H9 (cell line): Measurements from ENCODE around the gene CKS1B. TPM values are rescaled to one million over a fixed set of nuclear protein-coding genes. Genes with fewer than 3 reads are reported as not detected.

Source experiments
- DNase-seq: peaks from one replicate; pipeline ENCODE4 v3.0.0-alpha.2; 2017
- H2AFZ ChIP-seq: one replicate; pipeline ENCODE4 v1.6.1; 2013; ENCODE audit warnings: mild to moderate bottlenecking, low read length, control low read depth, moderate library complexity
- H2AK5ac ChIP-seq: 2 replicates; pipeline ENCODE4 v1.6.1; 2013; ENCODE audit warnings: low read length, control low read depth, mixed read lengths; ENCODE audit not compliant: insufficient read length
- H2BK120ac ChIP-seq: one replicate; pipeline ENCODE4 v1.6.1; 2013; ENCODE audit warnings: low read depth, mild to moderate bottlenecking, low read length, control low read depth, inconsistent platforms; ENCODE audit not compliant: poor library complexity, severe bottlenecking
- H2BK12ac ChIP-seq: 2 replicates; pipeline ENCODE4 v1.6.1; 2013; ENCODE audit warnings: low read length, control low read depth, mixed read lengths, low read depth; ENCODE audit not compliant: insufficient read length
- H2BK15ac ChIP-seq: 2 replicates; pipeline ENCODE4 v1.6.1; 2013; ENCODE audit warnings: low read depth, low read length, control low read depth
- H2BK20ac ChIP-seq: one replicate; pipeline ENCODE4 v1.6.1; 2013; ENCODE audit warnings: low read depth, mild to moderate bottlenecking, low read length, control low read depth, inconsistent platforms; ENCODE audit not compliant: poor library complexity, severe bottlenecking
- H2BK5ac ChIP-seq: 2 replicates; pipeline ENCODE4 v1.6.1; 2013; ENCODE audit warnings: low read length, control low read depth, mixed read lengths; ENCODE audit not compliant: insufficient read length
- H3K14ac ChIP-seq: 2 replicates; pipeline ENCODE4 v1.6.1; 2013; ENCODE audit warnings: low read length, control low read depth; ENCODE audit not compliant: insufficient read depth
- H3K18ac ChIP-seq: 2 replicates; pipeline ENCODE4 v1.6.1; 2013; ENCODE audit warnings: low read depth, mild to moderate bottlenecking, mixed read lengths, low read length, control low read depth; ENCODE audit not compliant: insufficient read length
- H3K23ac ChIP-seq: 2 replicates; pipeline ENCODE4 v1.6.1; 2013; ENCODE audit warnings: low read length, control low read depth, mixed read lengths, low read depth; ENCODE audit not compliant: insufficient read length
- H3K23me2 ChIP-seq: 2 replicates; pipeline ENCODE4 v1.6.1; 2013; ENCODE audit warnings: low read depth, mild to moderate bottlenecking, mixed read lengths, low read length, control low read depth; ENCODE audit not compliant: insufficient read length, poor library complexity, severe bottlenecking
- H3K27ac ChIP-seq: 2 replicates; pipeline ENCODE4 v1.5.1; 2013; ENCODE audit warnings: low read length, control low read depth, mixed read lengths, low read depth; ENCODE audit not compliant: insufficient read length
- H3K27me3 ChIP-seq: 2 replicates; pipeline ENCODE4 v1.6.1; 2013; ENCODE audit warnings: low read length, control low read depth, inconsistent platforms; ENCODE audit not compliant: insufficient read depth
- H3K4ac ChIP-seq: 2 replicates; pipeline ENCODE4 v1.6.1; 2013; ENCODE audit warnings: low read depth, mild to moderate bottlenecking, control low read depth, inconsistent platforms, low read length, moderate library complexity
- H3K4me1 ChIP-seq: 2 replicates; pipeline ENCODE4 v1.6.1; 2013; ENCODE audit warnings: low read length, control low read depth, inconsistent platforms; ENCODE audit not compliant: insufficient read depth
- H3K4me2 ChIP-seq: 2 replicates; pipeline ENCODE4 v1.6.1; 2013; ENCODE audit warnings: low read length, control low read depth, mixed read lengths; ENCODE audit not compliant: insufficient read length, insufficient read depth
- H3K56ac ChIP-seq: 2 replicates; pipeline ENCODE4 v1.6.1; 2013; ENCODE audit warnings: low read depth, mild to moderate bottlenecking, mixed read lengths, low read length, control low read depth; ENCODE audit not compliant: insufficient read length
- H3K79me1 ChIP-seq: 2 replicates; pipeline ENCODE4 v1.6.1; 2013; ENCODE audit warnings: low read depth, mild to moderate bottlenecking, moderate library complexity, low read length, control low read depth, inconsistent platforms; ENCODE audit not compliant: insufficient read depth, poor library complexity, severe bottlenecking
- H3K79me2 ChIP-seq: 2 replicates; pipeline ENCODE4 v1.6.1; 2013; ENCODE audit warnings: low read length, control low read depth, inconsistent platforms; ENCODE audit not compliant: insufficient read depth
- H3K9ac ChIP-seq: 2 replicates; pipeline ENCODE4 v1.6.1; 2013; ENCODE audit warnings: low read length, control low read depth, mixed read lengths; ENCODE audit not compliant: insufficient read length; ENCODE audit errors: extremely low read depth
- H3K9me3 ChIP-seq: one replicate; pipeline ENCODE4 v1.6.1; 2013; ENCODE audit warnings: low read depth, low read length, inconsistent platforms; ENCODE audit not compliant: control insufficient read depth
- H3T11ph ChIP-seq: one replicate; pipeline ENCODE4 v1.6.1; 2013; ENCODE audit warnings: mild to moderate bottlenecking, low read length, control low read depth, inconsistent platforms
- H4K20me1 ChIP-seq: one replicate; pipeline ENCODE4 v1.6.1; 2013; ENCODE audit not compliant: control insufficient read depth, insufficient read length, insufficient read depth
- H4K5ac ChIP-seq: 2 replicates; pipeline ENCODE4 v1.6.1; 2013; ENCODE audit warnings: low read depth, mild to moderate bottlenecking, mixed read lengths, low read length, control low read depth; ENCODE audit not compliant: insufficient read length
- H4K8ac ChIP-seq: replicated peaks from 2 replicates; pipeline ENCODE4 v1.6.1; 2013; ENCODE audit warnings: low read length, control low read depth, mixed read lengths, low read depth; ENCODE audit not compliant: insufficient read length
- H4K91ac ChIP-seq: 2 replicates; pipeline ENCODE4 v1.6.1; 2013; ENCODE audit warnings: low read depth, mild to moderate bottlenecking, moderate library complexity, mixed read lengths, low read length, control low read depth; ENCODE audit not compliant: insufficient read length
- H3K27ac Mint-ChIP-seq, 3 experiments: 2 replicates in 2 of 3; 3 replicates in 1 of 3; pipeline ENCODE4 v1.8.0; 2020 to 2021; ENCODE audit warnings: mixed read lengths in 3 of 3, mild to moderate bottlenecking in 1 of 3, moderate library complexity in 1 of 3
- H3K27me3 Mint-ChIP-seq: 2 replicates; pipeline ENCODE4 v1.8.0; 2021; ENCODE audit warnings: low read depth, mild to moderate bottlenecking, moderate library complexity, mixed read lengths
- H3K36me3 Mint-ChIP-seq, 3 experiments: 2 replicates in 2 of 3; 3 replicates in 1 of 3; pipeline ENCODE4 v1.8.0; 2020 to 2021; ENCODE audit warnings: low read depth in 3 of 3, mixed read lengths in 3 of 3; ENCODE audit not compliant: insufficient read depth in 1 of 3
- H3K4me1 Mint-ChIP-seq, 2 experiments: 2 replicates each; pipeline ENCODE4 v1.8.0; 2020; ENCODE audit warnings: mixed read lengths in 2 of 2
- H3K4me3 Mint-ChIP-seq, 2 experiments: 2 replicates in 1 of 2; 3 replicates in 1 of 2; pipeline ENCODE4 v1.8.0; 2020 to 2021; ENCODE audit warnings: mild to moderate bottlenecking in 2 of 2, mixed read lengths in 2 of 2, moderate library complexity in 1 of 2
- H3K9me3 Mint-ChIP-seq, 2 experiments: 2 replicates in 1 of 2; 3 replicates in 1 of 2; pipeline ENCODE4 v1.8.0; 2020; ENCODE audit warnings: mild to moderate bottlenecking in 2 of 2, mixed read lengths in 2 of 2, moderate library complexity in 1 of 2
- WGBS: extraction: QIAGEN DNeasy Blood & Tissue Kit; methylation state at CpG from one replicate; pipeline ENCODE4 v1.1.7; 2013; ENCODE audit warnings: missing lambda C conversion rate, low lambda C conversion rate, mixed read lengths; ENCODE audit not compliant: insufficient read length; ENCODE audit errors: extremely low coverage; 5-methylcytosine and 5-hydroxymethylcytosine counted together
- total RNA-seq: library from RNA; stranded (reverse); gene quantifications from 2 replicates; pipeline ENCODE4 v1.2.1, GENCODE V29; 2021
- TF ChIP-seq, protein P1 (sequence below): fragments of 200-600 bp; sonication (generic); conservative IDR thresholded peaks from 3 replicates; pipeline ENCODE4 v1.8.0; 2021; ENCODE audit warnings: antibody characterized with exemption, mild to moderate bottlenecking

CKS1B gene
- total RNA-seq, 1 experiment from 2014 or later, result 279 TPM

DNA sequence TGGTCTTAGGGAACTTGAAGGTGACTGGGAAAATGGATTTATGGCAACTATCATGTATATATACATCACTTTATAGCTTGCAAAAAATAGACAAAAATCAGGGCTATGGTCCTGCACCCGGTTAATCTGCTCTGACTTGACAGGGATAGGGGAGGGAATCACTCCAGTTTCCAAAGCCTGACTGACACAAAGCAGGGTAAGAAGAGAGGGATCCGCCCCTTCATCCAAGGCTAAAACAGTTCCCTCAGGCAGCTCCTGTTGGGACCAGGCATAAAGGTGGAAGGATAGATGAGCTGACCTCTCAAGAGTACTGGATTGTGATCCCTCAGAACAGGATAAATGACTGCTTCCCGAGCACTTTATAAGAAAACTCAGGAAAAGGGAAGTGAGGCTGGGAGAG, 19.9 kb upstream of the CKS1B start:
- Mint-ChIP-seq H3K36me3 (peaks cover 5 to 21% (median 17%) of the 10 kb centered on the region in 3 experiments; a peak in 6 of 7 replicates), H3K9me3 (no peaks in the 10 kb centered on the region), H3K27me3 (no peaks in the 10 kb centered on the region), H3K27ac (peak overlapping the region in 1 of 3 experiments; percentile 99; a peak in 2 of 7 replicates), H3K4me1 (peaks cover 48 to 54% of the 10 kb centered on the region in 2 experiments), H3K4me3 (peak overlapping the region; percentile 83 to 97; a peak in 4 of 5 replicates)
- no peaks in the 10 kb centered on the region for H4K20me1 ChIP-seq
- H3T11ph ChIP-seq, result no peak overlapping the region
- peak overlapping the region; percentile 52 for H3K18ac ChIP-seq
- H3K79me2 ChIP-seq, result no peaks in the 10 kb centered on the region
- no peak overlapping the region for H4K5ac ChIP-seq
- H3K9me3 ChIP-seq, result no peaks in the 10 kb centered on the region
- no peak overlapping the region; the same call in 1 of the 2 replicates for H3K4ac ChIP-seq
- TF ChIP-seq, protein P1, sequence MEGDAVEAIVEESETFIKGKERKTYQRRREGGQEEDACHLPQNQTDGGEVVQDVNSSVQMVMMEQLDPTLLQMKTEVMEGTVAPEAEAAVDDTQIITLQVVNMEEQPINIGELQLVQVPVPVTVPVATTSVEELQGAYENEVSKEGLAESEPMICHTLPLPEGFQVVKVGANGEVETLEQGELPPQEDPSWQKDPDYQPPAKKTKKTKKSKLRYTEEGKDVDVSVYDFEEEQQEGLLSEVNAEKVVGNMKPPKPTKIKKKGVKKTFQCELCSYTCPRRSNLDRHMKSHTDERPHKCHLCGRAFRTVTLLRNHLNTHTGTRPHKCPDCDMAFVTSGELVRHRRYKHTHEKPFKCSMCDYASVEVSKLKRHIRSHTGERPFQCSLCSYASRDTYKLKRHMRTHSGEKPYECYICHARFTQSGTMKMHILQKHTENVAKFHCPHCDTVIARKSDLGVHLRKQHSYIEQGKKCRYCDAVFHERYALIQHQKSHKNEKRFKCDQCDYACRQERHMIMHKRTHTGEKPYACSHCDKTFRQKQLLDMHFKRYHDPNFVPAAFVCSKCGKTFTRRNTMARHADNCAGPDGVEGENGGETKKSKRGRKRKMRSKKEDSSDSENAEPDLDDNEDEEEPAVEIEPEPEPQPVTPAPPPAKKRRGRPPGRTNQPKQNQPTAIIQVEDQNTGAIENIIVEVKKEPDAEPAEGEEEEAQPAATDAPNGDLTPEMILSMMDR, result no peak
- WGBS, result no CpG with 5 or more reads among the region's 3 CpGs
- H3K27ac ChIP-seq, result no peak overlapping the region
- H2AK5ac ChIP-seq, result no peak overlapping the region
- no peak overlapping the region for H2AFZ ChIP-seq
- no peak overlapping the region for H3K56ac ChIP-seq
- H3K14ac ChIP-seq, result peak overlapping the region; percentile 16; the same call in 1 of the 2 replicates
- H4K8ac ChIP-seq, result no peak overlapping the region
- H2BK15ac ChIP-seq, result no peak overlapping the region
- H4K91ac ChIP-seq, result no peak overlapping the region
- H2BK20ac ChIP-seq, result no peak overlapping the region
- no peaks in the 10 kb centered on the region for H3K27me3 ChIP-seq
- no peak overlapping the region for H2BK120ac ChIP-seq
- no peaks in the 10 kb centered on the region for H3K79me1 ChIP-seq
- peak overlapping the region; percentile 94 for H3K4me2 ChIP-seq
- H2BK5ac ChIP-seq, result no peak overlapping the region
- H3K23me2 ChIP-seq, result peaks cover 16% of the 10 kb centered on the region
- no peak overlapping the region for H3K23ac ChIP-seq
- no peak overlapping the region for H2BK12ac ChIP-seq
- peaks cover 4% of the 10 kb centered on the region; the same call in 1 of the 2 replicates for H3K4me1 ChIP-seq
- no peak overlapping the region for H3K9ac ChIP-seq
- DNase-seq, result no peak
